ENCODE measurements around the gene OR8B3.

DNA sequence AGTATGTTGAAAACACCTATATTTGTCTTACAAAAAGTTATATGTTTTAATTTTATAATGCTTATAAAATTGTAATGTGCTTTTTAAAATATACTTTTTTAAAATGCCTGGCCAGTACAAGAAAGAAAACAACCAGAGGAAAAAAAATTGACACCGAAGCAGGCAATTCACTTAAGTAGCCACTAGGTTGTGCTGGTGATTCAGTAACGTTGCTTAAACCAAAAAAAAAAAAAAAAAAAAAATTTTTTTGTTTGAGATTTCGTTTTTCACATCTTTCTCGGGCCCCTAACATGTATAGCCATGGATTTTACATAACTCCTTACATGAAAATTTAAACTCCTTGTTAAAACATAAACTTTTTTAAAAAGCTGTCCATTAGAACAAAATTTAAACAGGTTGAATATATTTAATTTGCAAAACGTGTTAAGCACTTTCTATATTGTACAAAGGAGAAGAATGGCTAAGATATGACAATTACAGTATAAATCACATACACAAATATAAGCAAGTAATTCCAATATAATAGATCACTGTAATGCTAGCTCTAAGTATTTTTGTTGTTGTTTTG, 16.6 kb upstream of the OR8B3 start:
- TF ChIP-seq GATA2 (IDR thresholded peaks at IDR 0.05; ENCODE audit: low read depth, low read length) = no peak
- no peak for TF ChIP-seq GATA3 (IDR thresholded peaks at IDR 0.05; ENCODE audit: low read depth, low read length)

Measured in SH-SY5Y (cell line).